ENCODE measurements around the gene CATSPER3.

CATSPER3 gene

GRCh38 chr5:135007749-135008363 lies 40.1 kb downstream of the CATSPER3 start:
- no peaks in the 10 kb centered on the region for H3K27me3 ChIP-seq (ENCODE audit: control insufficient read depth, insufficient read depth, low read length)
- no peaks in the 10 kb centered on the region for H3K36me3 ChIP-seq (ENCODE audit: control insufficient read depth, insufficient read depth, low read length)
- H3K27ac ChIP-seq (ENCODE audit: low read depth, low read length): no peak overlapping the region
- H3K4me3 ChIP-seq (ENCODE audit: low read length): no peak overlapping the region
- H3K9ac ChIP-seq (ENCODE audit: low read length): no peak overlapping the region
- no peaks in the 10 kb centered on the region for H3K4me1 ChIP-seq (ENCODE audit: control insufficient read depth, insufficient read depth, low read length)

GRCh38 chr5:135008556-135008955 lies 40.8 kb downstream of the CATSPER3 start:
- Histone ChIP-seq H3K27ac (ENCODE audit: low read depth, low read length) (no peak overlapping the region), H3K4me3 (ENCODE audit: low read length) (no peak overlapping the region), H3K27me3 (ENCODE audit: control insufficient read depth, insufficient read depth, low read length) (no peaks in the 10 kb centered on the region), H3K36me3 (ENCODE audit: control insufficient read depth, insufficient read depth, low read length) (no peaks in the 10 kb centered on the region), H3K9ac (ENCODE audit: low read length) (no peak overlapping the region), H3K4me1 (ENCODE audit: control insufficient read depth, insufficient read depth, low read length) (peaks cover 3% of the 10 kb centered on the region)

GRCh38 chr5:135008981-135009735 lies 41.5 kb downstream of the CATSPER3 start:
- H3K4me1 ChIP-seq (ENCODE audit: control insufficient read depth, insufficient read depth, low read length): peaks cover 6% of the 10 kb centered on the region
- no peaks in the 10 kb centered on the region for H3K27me3 ChIP-seq (ENCODE audit: control insufficient read depth, insufficient read depth, low read length)
- H3K27ac ChIP-seq (ENCODE audit: low read depth, low read length): no peak overlapping the region
- H3K9ac ChIP-seq (ENCODE audit: low read length): no peak overlapping the region
- no peaks in the 10 kb centered on the region for H3K36me3 ChIP-seq (ENCODE audit: control insufficient read depth, insufficient read depth, low read length)
- no peak overlapping the region for H3K4me3 ChIP-seq (ENCODE audit: low read length)

- no peaks in the 10 kb centered on the region for H3K27me3 ChIP-seq (ENCODE audit: control insufficient read depth, insufficient read depth, low read length)
- H3K27ac ChIP-seq (ENCODE audit: low read depth, low read length): no peak overlapping the region
- peaks cover 11% of the 10 kb centered on the region for H3K4me1 ChIP-seq (ENCODE audit: control insufficient read depth, insufficient read depth, low read length)
- no peak overlapping the region for H3K9ac ChIP-seq (ENCODE audit: low read length)
- no peak overlapping the region for H3K4me3 ChIP-seq (ENCODE audit: low read length)
- H3K36me3 ChIP-seq (ENCODE audit: control insufficient read depth, insufficient read depth, low read length): no peaks in the 10 kb centered on the region
These were observed 42.2 kb downstream of the CATSPER3 start for GRCh38 chr5:135009736-135010501.

GRCh38 chr5:135010502-135011354 lies 43.0 kb downstream of the CATSPER3 start:
- H3K36me3 ChIP-seq (ENCODE audit: control insufficient read depth, insufficient read depth, low read length): no peaks in the 10 kb centered on the region
- H3K4me3 ChIP-seq (ENCODE audit: low read length): no peak overlapping the region
- H3K9ac ChIP-seq (ENCODE audit: low read length): no peak overlapping the region
- no peaks in the 10 kb centered on the region for H3K27me3 ChIP-seq (ENCODE audit: control insufficient read depth, insufficient read depth, low read length)
- H3K27ac ChIP-seq (ENCODE audit: low read depth, low read length): no peak overlapping the region
- H3K4me1 ChIP-seq (ENCODE audit: control insufficient read depth, insufficient read depth, low read length): peaks cover 11% of the 10 kb centered on the region

- H3K27ac ChIP-seq (ENCODE audit: low read depth, low read length): no peak overlapping the region
- peaks cover 11% of the 10 kb centered on the region for H3K4me1 ChIP-seq (ENCODE audit: control insufficient read depth, insufficient read depth, low read length)
These were observed 43.8 kb downstream of the CATSPER3 start for GRCh38 chr5:135011355-135012032.

GRCh38 chr5:135012033-135012588 lies 44.4 kb downstream of the CATSPER3 start:
- Histone ChIP-seq H3K4me1 (ENCODE audit: control insufficient read depth, insufficient read depth, low read length) (peaks cover 11% of the 10 kb centered on the region), H3K9ac (ENCODE audit: low read length) (no peak overlapping the region), H3K4me3 (ENCODE audit: low read length) (no peak overlapping the region), H3K36me3 (ENCODE audit: control insufficient read depth, insufficient read depth, low read length) (no peaks in the 10 kb centered on the region), H3K27me3 (ENCODE audit: control insufficient read depth, insufficient read depth, low read length) (no peaks in the 10 kb centered on the region), H3K27ac (ENCODE audit: low read depth, low read length) (no peak overlapping the region)

More at GRCh38 chr5:135011355-135012032, 43.8 kb downstream of the CATSPER3 start:
- Histone ChIP-seq H3K36me3 (ENCODE audit: control insufficient read depth, insufficient read depth, low read length) (no peaks in the 10 kb centered on the region), H3K4me3 (ENCODE audit: low read length) (no peak overlapping the region), H3K9ac (ENCODE audit: low read length) (no peak overlapping the region), H3K27me3 (ENCODE audit: control insufficient read depth, insufficient read depth, low read length) (no peaks in the 10 kb centered on the region)

- no peak overlapping the region for H3K9ac ChIP-seq (ENCODE audit: low read length)
- H3K4me1 ChIP-seq (ENCODE audit: control insufficient read depth, insufficient read depth, low read length): peaks cover 11% of the 10 kb centered on the region
- H3K27ac ChIP-seq (ENCODE audit: low read depth, low read length): no peak overlapping the region
- no peak overlapping the region for H3K4me3 ChIP-seq (ENCODE audit: low read length)
- H3K27me3 ChIP-seq (ENCODE audit: control insufficient read depth, insufficient read depth, low read length): no peaks in the 10 kb centered on the region
- no peaks in the 10 kb centered on the region for H3K36me3 ChIP-seq (ENCODE audit: control insufficient read depth, insufficient read depth, low read length)
These were observed 45.3 kb downstream of the CATSPER3 start for GRCh38 chr5:135012951-135013391.

GRCh38 chr5:135013445-135013844 lies 45.7 kb downstream of the CATSPER3 start:
- H3K4me1 ChIP-seq (ENCODE audit: control insufficient read depth, insufficient read depth, low read length): peaks cover 11% of the 10 kb centered on the region
- H3K9ac ChIP-seq (ENCODE audit: low read length): no peak overlapping the region
- H3K36me3 ChIP-seq (ENCODE audit: control insufficient read depth, insufficient read depth, low read length): no peaks in the 10 kb centered on the region
- H3K27me3 ChIP-seq (ENCODE audit: control insufficient read depth, insufficient read depth, low read length): no peaks in the 10 kb centered on the region
- H3K27ac ChIP-seq (ENCODE audit: low read depth, low read length): no peak overlapping the region
- H3K4me3 ChIP-seq (ENCODE audit: low read length): no peak overlapping the region

- Histone ChIP-seq H3K27me3 (ENCODE audit: control insufficient read depth, insufficient read depth, low read length) (no peaks in the 10 kb centered on the region), H3K36me3 (ENCODE audit: control insufficient read depth, insufficient read depth, low read length) (no peaks in the 10 kb centered on the region), H3K4me1 (ENCODE audit: control insufficient read depth, insufficient read depth, low read length) (peaks cover 11% of the 10 kb centered on the region), H3K9ac (ENCODE audit: low read length) (no peak overlapping the region), H3K27ac (ENCODE audit: low read depth, low read length) (no peak overlapping the region), H3K4me3 (ENCODE audit: low read length) (no peak overlapping the region)
These were observed 46.4 kb downstream of the CATSPER3 start for GRCh38 chr5:135013947-135014570.

GRCh38 chr5:135015942-135016341 lies 48.2 kb downstream of the CATSPER3 start:
- Histone ChIP-seq H3K27ac (ENCODE audit: low read depth, low read length) (no peak overlapping the region), H3K27me3 (ENCODE audit: control insufficient read depth, insufficient read depth, low read length) (no peaks in the 10 kb centered on the region), H3K4me3 (ENCODE audit: low read length) (no peak overlapping the region), H3K36me3 (ENCODE audit: control insufficient read depth, insufficient read depth, low read length) (no peaks in the 10 kb centered on the region), H3K9ac (ENCODE audit: low read length) (no peak overlapping the region), H3K4me1 (ENCODE audit: control insufficient read depth, insufficient read depth, low read length) (peaks cover 11% of the 10 kb centered on the region)

Data from rectal smooth muscle tissue (tissue), 1 donor.